ENCODE results near the gene DDX39A. TPM values are rescaled to one million over a fixed set of nuclear protein-coding genes. Genes with fewer than 3 reads are reported as not detected.

Gene DDX39A
- total and polyA plus RNA-seq, 2 of the 13 experiments (the other 11 are each of a cell fraction or from before 2014, with no cell fraction given) = 34.6 to 90.4 TPM

- TF ChIP-seq, protein P1, sequence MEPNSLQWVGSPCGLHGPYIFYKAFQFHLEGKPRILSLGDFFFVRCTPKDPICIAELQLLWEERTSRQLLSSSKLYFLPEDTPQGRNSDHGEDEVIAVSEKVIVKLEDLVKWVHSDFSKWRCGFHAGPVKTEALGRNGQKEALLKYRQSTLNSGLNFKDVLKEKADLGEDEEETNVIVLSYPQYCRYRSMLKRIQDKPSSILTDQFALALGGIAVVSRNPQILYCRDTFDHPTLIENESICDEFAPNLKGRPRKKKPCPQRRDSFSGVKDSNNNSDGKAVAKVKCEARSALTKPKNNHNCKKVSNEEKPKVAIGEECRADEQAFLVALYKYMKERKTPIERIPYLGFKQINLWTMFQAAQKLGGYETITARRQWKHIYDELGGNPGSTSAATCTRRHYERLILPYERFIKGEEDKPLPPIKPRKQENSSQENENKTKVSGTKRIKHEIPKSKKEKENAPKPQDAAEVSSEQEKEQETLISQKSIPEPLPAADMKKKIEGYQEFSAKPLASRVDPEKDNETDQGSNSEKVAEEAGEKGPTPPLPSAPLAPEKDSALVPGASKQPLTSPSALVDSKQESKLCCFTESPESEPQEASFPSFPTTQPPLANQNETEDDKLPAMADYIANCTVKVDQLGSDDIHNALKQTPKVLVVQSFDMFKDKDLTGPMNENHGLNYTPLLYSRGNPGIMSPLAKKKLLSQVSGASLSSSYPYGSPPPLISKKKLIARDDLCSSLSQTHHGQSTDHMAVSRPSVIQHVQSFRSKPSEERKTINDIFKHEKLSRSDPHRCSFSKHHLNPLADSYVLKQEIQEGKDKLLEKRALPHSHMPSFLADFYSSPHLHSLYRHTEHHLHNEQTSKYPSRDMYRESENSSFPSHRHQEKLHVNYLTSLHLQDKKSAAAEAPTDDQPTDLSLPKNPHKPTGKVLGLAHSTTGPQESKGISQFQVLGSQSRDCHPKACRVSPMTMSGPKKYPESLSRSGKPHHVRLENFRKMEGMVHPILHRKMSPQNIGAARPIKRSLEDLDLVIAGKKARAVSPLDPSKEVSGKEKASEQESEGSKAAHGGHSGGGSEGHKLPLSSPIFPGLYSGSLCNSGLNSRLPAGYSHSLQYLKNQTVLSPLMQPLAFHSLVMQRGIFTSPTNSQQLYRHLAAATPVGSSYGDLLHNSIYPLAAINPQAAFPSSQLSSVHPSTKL (CRISPR knock-in tag; IDR thresholded peaks at IDR 0.05) = no peak
- TF ChIP-seq ARHGAP35 (CRISPR knock-in tag; IDR thresholded peaks at IDR 0.05; ENCODE audit: borderline replicate concordance) = no peak
- TF ChIP-seq, protein P2, sequence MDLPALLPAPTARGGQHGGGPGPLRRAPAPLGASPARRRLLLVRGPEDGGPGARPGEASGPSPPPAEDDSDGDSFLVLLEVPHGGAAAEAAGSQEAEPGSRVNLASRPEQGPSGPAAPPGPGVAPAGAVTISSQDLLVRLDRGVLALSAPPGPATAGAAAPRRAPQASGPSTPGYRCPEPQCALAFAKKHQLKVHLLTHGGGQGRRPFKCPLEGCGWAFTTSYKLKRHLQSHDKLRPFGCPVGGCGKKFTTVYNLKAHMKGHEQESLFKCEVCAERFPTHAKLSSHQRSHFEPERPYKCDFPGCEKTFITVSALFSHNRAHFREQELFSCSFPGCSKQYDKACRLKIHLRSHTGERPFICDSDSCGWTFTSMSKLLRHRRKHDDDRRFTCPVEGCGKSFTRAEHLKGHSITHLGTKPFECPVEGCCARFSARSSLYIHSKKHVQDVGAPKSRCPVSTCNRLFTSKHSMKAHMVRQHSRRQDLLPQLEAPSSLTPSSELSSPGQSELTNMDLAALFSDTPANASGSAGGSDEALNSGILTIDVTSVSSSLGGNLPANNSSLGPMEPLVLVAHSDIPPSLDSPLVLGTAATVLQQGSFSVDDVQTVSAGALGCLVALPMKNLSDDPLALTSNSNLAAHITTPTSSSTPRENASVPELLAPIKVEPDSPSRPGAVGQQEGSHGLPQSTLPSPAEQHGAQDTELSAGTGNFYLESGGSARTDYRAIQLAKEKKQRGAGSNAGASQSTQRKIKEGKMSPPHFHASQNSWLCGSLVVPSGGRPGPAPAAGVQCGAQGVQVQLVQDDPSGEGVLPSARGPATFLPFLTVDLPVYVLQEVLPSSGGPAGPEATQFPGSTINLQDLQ (CRISPR knock-in tag; IDR thresholded peaks at IDR 0.05) = no peak
- no peak for TF ChIP-seq ZNF646 (CRISPR knock-in tag; IDR thresholded peaks at IDR 0.05)
- TF ChIP-seq GTF3A (CRISPR knock-in tag; conservative IDR thresholded peaks at IDR 0.05) = no peak
- TF ChIP-seq ZBTB7B (CRISPR knock-in tag; IDR thresholded peaks at IDR 0.05) = 0 out of 2 replicates have a peak, but pooled peaks have one; percentile 27
- TF ChIP-seq ZNF263 (CRISPR knock-in tag; IDR thresholded peaks at IDR 0.05) = no peak
- TF ChIP-seq, protein P3, sequence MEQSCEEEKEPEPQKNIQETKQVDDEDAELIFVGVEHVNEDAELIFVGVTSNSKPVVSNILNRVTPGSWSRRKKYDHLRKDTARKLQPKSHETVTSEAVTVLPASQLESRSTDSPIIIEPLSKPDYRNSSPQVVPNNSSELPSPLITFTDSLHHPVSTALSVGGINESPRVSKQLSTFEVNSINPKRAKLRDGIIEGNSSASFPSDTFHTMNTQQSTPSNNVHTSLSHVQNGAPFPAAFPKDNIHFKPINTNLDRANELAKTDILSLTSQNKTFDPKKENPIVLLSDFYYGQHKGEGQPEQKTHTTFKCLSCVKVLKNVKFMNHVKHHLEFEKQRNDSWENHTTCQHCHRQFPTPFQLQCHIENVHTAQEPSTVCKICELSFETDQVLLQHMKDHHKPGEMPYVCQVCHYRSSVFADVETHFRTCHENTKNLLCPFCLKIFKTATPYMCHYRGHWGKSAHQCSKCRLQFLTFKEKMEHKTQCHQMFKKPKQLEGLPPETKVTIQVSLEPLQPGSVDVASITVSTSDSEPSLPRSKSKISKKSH (CRISPR knock-in tag; IDR thresholded peaks at IDR 0.05; ENCODE audit: borderline replicate concordance) = no peak
- TF ChIP-seq GATAD2A (CRISPR knock-in tag; IDR thresholded peaks at IDR 0.05) = no peak
- TF ChIP-seq SP140L (CRISPR knock-in tag; IDR thresholded peaks at IDR 0.05; ENCODE audit: borderline replicate concordance) = no peak
- TF ChIP-seq, protein P4, sequence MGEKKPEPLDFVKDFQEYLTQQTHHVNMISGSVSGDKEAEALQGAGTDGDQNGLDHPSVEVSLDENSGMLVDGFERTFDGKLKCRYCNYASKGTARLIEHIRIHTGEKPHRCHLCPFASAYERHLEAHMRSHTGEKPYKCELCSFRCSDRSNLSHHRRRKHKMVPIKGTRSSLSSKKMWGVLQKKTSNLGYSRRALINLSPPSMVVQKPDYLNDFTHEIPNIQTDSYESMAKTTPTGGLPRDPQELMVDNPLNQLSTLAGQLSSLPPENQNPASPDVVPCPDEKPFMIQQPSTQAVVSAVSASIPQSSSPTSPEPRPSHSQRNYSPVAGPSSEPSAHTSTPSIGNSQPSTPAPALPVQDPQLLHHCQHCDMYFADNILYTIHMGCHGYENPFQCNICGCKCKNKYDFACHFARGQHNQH (CRISPR knock-in tag; IDR thresholded peaks at IDR 0.05) = peak; percentile 14; the same call in 1 of the 2 replicates
- no peak for TF ChIP-seq FLYWCH1 (CRISPR knock-in tag; IDR thresholded peaks at IDR 0.05)
Measured at GRCh38 chr19:14432791-14433553, 13.8 kb upstream of the DDX39A start, which contains the start of gene PKN1 (continued).
